H1 (cell line): Measurements from ENCODE around the gene TPD52L2.

Experiments used
- BACH1 ChIP-seq: IDR thresholded peaks from 2 replicates; pipeline ENCODE4 v1.6.1; 2012; ENCODE audit warnings: low read length, improper control_type of control experiment
- CREB1 ChIP-seq: IDR thresholded peaks from 2 replicates; pipeline ENCODE4 v1.6.1; 2012; ENCODE audit warnings: inconsistent platforms
- CTBP2 ChIP-seq: IDR thresholded peaks from 2 replicates; pipeline ENCODE4 v1.7.0; 2011; ENCODE audit warnings: borderline replicate concordance, mild to moderate bottlenecking, moderate library complexity, mixed read lengths, low read length; ENCODE audit not compliant: insufficient read depth, insufficient read length
- CTCF ChIP-seq, 3 experiments: IDR thresholded peaks; 1 replicate in 2 of 3; 2 replicates in 1 of 3; pipeline versions ENCODE4 v1.5.1 to v1.6.1; 2011; ENCODE audit warnings: low read length in 3 of 3, mild to moderate bottlenecking in 3 of 3, inconsistent platforms in 2 of 3, low read depth in 1 of 3, moderate library complexity in 1 of 3; ENCODE audit not compliant: insufficient read depth in 1 of 3; ENCODE audit errors: control extremely low read depth in 1 of 3
- EP300 ChIP-seq, 2 experiments: IDR thresholded peaks; 1 replicate in 1 of 2; 2 replicates in 1 of 2; pipeline ENCODE4 v1.6.1; 2011 to 2012; ENCODE audit warnings: low read depth in 2 of 2, low read length in 2 of 2, mild to moderate bottlenecking in 2 of 2, borderline replicate concordance in 1 of 2, inconsistent platforms in 1 of 2, moderate library complexity in 1 of 2
- EZH2 ChIP-seq: fragments of 200-600 bp; sonication (generic); IDR thresholded peaks from 2 replicates; pipeline ENCODE4 v1.7.1; 2012; ENCODE audit warnings: low read depth, mild to moderate bottlenecking, moderate library complexity, low read length, inconsistent platforms; ENCODE audit not compliant: severe bottlenecking
- GABPA ChIP-seq: IDR thresholded peaks from 2 replicates; pipeline ENCODE4 v1.6.1; 2011; ENCODE audit warnings: mild to moderate bottlenecking, low read length, moderate library complexity, borderline replicate concordance; ENCODE audit not compliant: insufficient read depth
- POLR2A ChIP-seq, 2 experiments: IDR thresholded peaks; 1 replicate in 1 of 2; 2 replicates in 1 of 2; pipeline ENCODE4 v1.6.1; 2011; ENCODE audit warnings: low read depth in 2 of 2, low read length in 2 of 2, mild to moderate bottlenecking in 2 of 2; ENCODE audit errors: control extremely low read depth in 1 of 2
- TCF12 ChIP-seq: IDR thresholded peaks from 2 replicates; pipeline ENCODE4 v1.6.1; 2011; ENCODE audit warnings: low read depth, mild to moderate bottlenecking, low read length
- ZNF274 ChIP-seq: IDR thresholded peaks from 2 replicates; pipeline ENCODE4 v1.7.0; 2012; ENCODE audit warnings: low read length, borderline replicate concordance; ENCODE audit errors: extremely low read depth

- TF ChIP-seq GABPA = no peak
- no peak for TF ChIP-seq CTCF (IDR thresholded peaks at IDR 0.05; ENCODE audit: control extremely low read depth in 1 of 3, insufficient read depth in 1 of 3, low read depth in 1 of 3, low read length in 3 of 3)
- no peak for TF ChIP-seq TCF12
- TF ChIP-seq EZH2 = no peak
- no peak for TF ChIP-seq CREB1
- TF ChIP-seq CTBP2 = no peak
- no peak for TF ChIP-seq BACH1
- TF ChIP-seq ZNF274 = no peak
- TF ChIP-seq POLR2A (IDR thresholded peaks at IDR 0.05; ENCODE audit: control extremely low read depth in 1 of 2, low read depth in 2 of 2, low read length in 2 of 2) = no peak
- TF ChIP-seq EP300 (IDR thresholded peaks at IDR 0.05; ENCODE audit: borderline replicate concordance in 1 of 2, low read depth in 2 of 2, low read length in 2 of 2) = no peak
Observed at GRCh38 chr20:63924241-63924640, 59.2 kb downstream of the TPD52L2 start.
